WTC11 (cell line): ENCODE results near the gene BCAS3. TPM values are rescaled to one million over a fixed set of nuclear protein-coding genes. Genes with fewer than 3 reads are reported as not detected.

ENCODE experiments used
- ATAC-seq: fragments of 200-7000 bp; cut with Tn5 transposase; 2 replicates; pipeline ENCODE4 v1.10.0; 2021; ENCODE audit warnings: mild to moderate bottlenecking, moderate library complexity
- CTCF ChIA-PET: fragments of 300-600 bp; sonication (Branson Sonifier 250); formaldehyde crosslinking; loops from one replicate; lab custom pipeline; 2021; ENCODE audit warnings: antibody characterized with exemption; lab: Charles Lee
- POLR2A ChIA-PET: fragments of 350-600 bp; sonication (Branson Sonifier 250); formaldehyde crosslinking; loops from one replicate; lab custom pipeline; 2021; ENCODE audit warnings: antibody characterized with exemption; lab: Charles Lee
- DNase-seq: peaks from one replicate; pipeline ENCODE4 v3.0.0; 2021; ENCODE audit warnings: low spot score
- H3K27ac Mint-ChIP-seq: 2 replicates; pipeline ENCODE4 v1.8.0; 2021; ENCODE audit warnings: mixed read lengths
- H3K27me3 Mint-ChIP-seq: 2 replicates; pipeline ENCODE4 v1.8.0; 2021; ENCODE audit warnings: low read depth, mild to moderate bottlenecking, moderate library complexity, mixed read lengths
- H3K36me3 Mint-ChIP-seq: 2 replicates; pipeline ENCODE4 v1.8.0; 2021; ENCODE audit warnings: mixed read lengths
- H3K4me1 Mint-ChIP-seq: 2 replicates; pipeline ENCODE4 v1.8.0; 2022; ENCODE audit warnings: mixed read lengths
- H3K4me3 Mint-ChIP-seq: 2 replicates; pipeline ENCODE4 v1.8.0; 2021; ENCODE audit warnings: mild to moderate bottlenecking, moderate library complexity, mixed read lengths
- H3K9me3 Mint-ChIP-seq: 2 replicates; pipeline ENCODE4 v1.8.0; 2021; ENCODE audit warnings: mixed read lengths
- CBFB ChIP-seq: sonication (generic); formaldehyde crosslinking; IDR thresholded peaks from 2 replicates; pipeline ENCODE4 v1.8.1; 2022; ENCODE audit warnings: mild to moderate bottlenecking, low read depth, missing genetic modification reagents
- CREM ChIP-seq: sonication (generic); formaldehyde crosslinking; IDR thresholded peaks from 2 replicates; pipeline ENCODE4 v1.8.1; 2022; ENCODE audit warnings: mild to moderate bottlenecking, missing genetic modification reagents, moderate library complexity
- ESRRA ChIP-seq: sonication (generic); formaldehyde crosslinking; IDR thresholded peaks from 2 replicates; pipeline ENCODE4 v1.8.1; 2022; ENCODE audit warnings: mild to moderate bottlenecking, missing genetic modification reagents, borderline replicate concordance
- GRHL2 ChIP-seq: fragments of 250-450 bp; sonication (Bioruptor Pico); IDR thresholded peaks from 2 replicates; pipeline ENCODE4 v1.8.0; 2022; ENCODE audit warnings: mild to moderate bottlenecking, moderate library complexity; ENCODE audit not compliant: insufficient replicate concordance, severe bottlenecking
- GTF2I ChIP-seq: fragments of 250-450 bp; sonication (Bioruptor Pico); conservative IDR thresholded peaks from 2 replicates; pipeline ENCODE4 v1.4.0; 2021; ENCODE audit warnings: mild to moderate bottlenecking
- IRF2 ChIP-seq: sonication (generic); formaldehyde crosslinking; IDR thresholded peaks from 2 replicates; pipeline ENCODE4 v1.8.0; 2022; ENCODE audit warnings: low read depth, missing genetic modification reagents, borderline replicate concordance
- JAZF1 ChIP-seq: fragments of 250-450 bp; sonication (Bioruptor Pico); IDR thresholded peaks from 2 replicates; pipeline ENCODE4 v1.9.0; 2021; ENCODE audit warnings: moderate library complexity, mild to moderate bottlenecking, inconsistent platforms
- NFE2L1 ChIP-seq: sonication (generic); formaldehyde crosslinking; IDR thresholded peaks from 2 replicates; pipeline ENCODE4 v1.8.1; 2023; ENCODE audit warnings: missing genetic modification reagents
- SMAD4 ChIP-seq: sonication (generic); formaldehyde crosslinking; IDR thresholded peaks from 2 replicates; pipeline ENCODE4 v1.8.0; 2022; ENCODE audit warnings: mild to moderate bottlenecking, missing genetic modification reagents
- TEAD1 ChIP-seq: sonication (generic); formaldehyde crosslinking; IDR thresholded peaks from 2 replicates; pipeline ENCODE4 v1.8.0; 2022; ENCODE audit warnings: mild to moderate bottlenecking, missing genetic modification reagents
- ZNF232 ChIP-seq: sonication (generic); formaldehyde crosslinking; IDR thresholded peaks from 2 replicates; pipeline ENCODE4 v1.8.0; 2022; ENCODE audit warnings: mild to moderate bottlenecking, missing genetic modification reagents
- total RNA-seq: library from RNA; stranded (reverse); gene quantifications from 3 replicates; pipeline ENCODE4 v1.2.3, GENCODE V29; 2021
- TF ChIP-seq, protein P1 (sequence below): sonication (generic); formaldehyde crosslinking; IDR thresholded peaks from 2 replicates; pipeline ENCODE4 v1.8.0; 2022; ENCODE audit warnings: mild to moderate bottlenecking, missing genetic modification reagents
- TF ChIP-seq, protein P2 (sequence below): sonication (generic); formaldehyde crosslinking; IDR thresholded peaks from 2 replicates; pipeline ENCODE4 v1.8.0; 2022; ENCODE audit warnings: mild to moderate bottlenecking, missing genetic modification reagents
- TF ChIP-seq, protein P3 (sequence below): sonication (generic); formaldehyde crosslinking; IDR thresholded peaks from 2 replicates; pipeline ENCODE4 v1.8.1; 2022; ENCODE audit warnings: missing genetic modification reagents, borderline replicate concordance
- TF ChIP-seq, protein P4 (sequence below): fragments of 250-450 bp; sonication (Bioruptor Pico); conservative IDR thresholded peaks from 2 replicates; pipeline ENCODE4 v1.9.0; 2021; ENCODE audit warnings: mild to moderate bottlenecking
- TF ChIP-seq, protein P5 (sequence below): sonication (generic); formaldehyde crosslinking; IDR thresholded peaks from 2 replicates; pipeline ENCODE4 v1.8.0; 2023; ENCODE audit warnings: missing genetic modification reagents, mild to moderate bottlenecking, borderline replicate concordance
- TF ChIP-seq, protein P6 (sequence below): sonication (generic); formaldehyde crosslinking; IDR thresholded peaks from 2 replicates; pipeline ENCODE4 v1.8.1; 2023; ENCODE audit warnings: mild to moderate bottlenecking, missing genetic modification reagents, moderate library complexity
- TF ChIP-seq, protein P7 (sequence below): sonication (generic); formaldehyde crosslinking; conservative IDR thresholded peaks from 2 replicates; pipeline ENCODE4 v1.8.1; 2022; ENCODE audit warnings: mild to moderate bottlenecking, missing genetic modification reagents

Gene BCAS3
- total RNA-seq, 1 experiment from 2014 or later: 15.5 TPM

DNA sequence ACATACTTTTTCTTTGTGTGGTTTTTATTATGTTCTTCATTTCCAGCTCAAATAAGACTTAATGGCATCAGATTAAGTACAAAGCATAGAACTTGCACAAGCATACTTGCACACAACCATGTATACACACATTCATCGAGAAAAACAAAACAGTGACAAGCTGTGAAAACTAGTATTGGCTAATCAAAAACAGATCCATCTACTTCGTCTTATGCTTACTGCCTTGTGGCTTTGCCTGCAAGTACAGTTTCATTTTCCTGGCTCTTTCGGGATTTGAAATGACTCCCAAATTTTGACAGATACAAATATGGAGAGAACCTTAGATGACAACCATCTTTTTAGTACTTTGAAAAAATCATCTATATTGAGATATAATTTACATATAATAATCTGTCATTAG lies 338.3 kb downstream of the BCAS3 start:
- TF ChIP-seq, protein P1, sequence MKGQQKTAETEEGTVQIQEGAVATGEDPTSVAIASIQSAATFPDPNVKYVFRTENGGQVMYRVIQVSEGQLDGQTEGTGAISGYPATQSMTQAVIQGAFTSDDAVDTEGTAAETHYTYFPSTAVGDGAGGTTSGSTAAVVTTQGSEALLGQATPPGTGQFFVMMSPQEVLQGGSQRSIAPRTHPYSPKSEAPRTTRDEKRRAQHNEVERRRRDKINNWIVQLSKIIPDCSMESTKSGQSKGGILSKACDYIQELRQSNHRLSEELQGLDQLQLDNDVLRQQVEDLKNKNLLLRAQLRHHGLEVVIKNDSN (CRISPR knock-in tag): no peak
- TF ChIP-seq, protein P2, sequence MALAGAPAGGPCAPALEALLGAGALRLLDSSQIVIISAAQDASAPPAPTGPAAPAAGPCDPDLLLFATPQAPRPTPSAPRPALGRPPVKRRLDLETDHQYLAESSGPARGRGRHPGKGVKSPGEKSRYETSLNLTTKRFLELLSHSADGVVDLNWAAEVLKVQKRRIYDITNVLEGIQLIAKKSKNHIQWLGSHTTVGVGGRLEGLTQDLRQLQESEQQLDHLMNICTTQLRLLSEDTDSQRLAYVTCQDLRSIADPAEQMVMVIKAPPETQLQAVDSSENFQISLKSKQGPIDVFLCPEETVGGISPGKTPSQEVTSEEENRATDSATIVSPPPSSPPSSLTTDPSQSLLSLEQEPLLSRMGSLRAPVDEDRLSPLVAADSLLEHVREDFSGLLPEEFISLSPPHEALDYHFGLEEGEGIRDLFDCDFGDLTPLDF (CRISPR knock-in tag): no peak
- TF ChIP-seq, protein P3, sequence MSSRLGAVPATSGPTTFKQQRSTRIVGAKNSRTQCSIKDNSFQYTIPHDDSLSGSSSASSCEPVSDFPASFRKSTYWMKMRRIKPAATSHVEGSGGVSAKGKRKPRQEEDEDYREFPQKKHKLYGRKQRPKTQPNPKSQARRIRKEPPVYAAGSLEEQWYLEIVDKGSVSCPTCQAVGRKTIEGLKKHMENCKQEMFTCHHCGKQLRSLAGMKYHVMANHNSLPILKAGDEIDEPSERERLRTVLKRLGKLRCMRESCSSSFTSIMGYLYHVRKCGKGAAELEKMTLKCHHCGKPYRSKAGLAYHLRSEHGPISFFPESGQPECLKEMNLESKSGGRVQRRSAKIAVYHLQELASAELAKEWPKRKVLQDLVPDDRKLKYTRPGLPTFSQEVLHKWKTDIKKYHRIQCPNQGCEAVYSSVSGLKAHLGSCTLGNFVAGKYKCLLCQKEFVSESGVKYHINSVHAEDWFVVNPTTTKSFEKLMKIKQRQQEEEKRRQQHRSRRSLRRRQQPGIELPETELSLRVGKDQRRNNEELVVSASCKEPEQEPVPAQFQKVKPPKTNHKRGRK (CRISPR knock-in tag): no peak
- TF ChIP-seq GRHL2 (CRISPR knock-in tag): no peak
- TF ChIP-seq JAZF1 (CRISPR knock-in tag): no peak
- TF ChIP-seq ZNF232 (CRISPR knock-in tag): no peak
- TF ChIP-seq, protein P4, sequence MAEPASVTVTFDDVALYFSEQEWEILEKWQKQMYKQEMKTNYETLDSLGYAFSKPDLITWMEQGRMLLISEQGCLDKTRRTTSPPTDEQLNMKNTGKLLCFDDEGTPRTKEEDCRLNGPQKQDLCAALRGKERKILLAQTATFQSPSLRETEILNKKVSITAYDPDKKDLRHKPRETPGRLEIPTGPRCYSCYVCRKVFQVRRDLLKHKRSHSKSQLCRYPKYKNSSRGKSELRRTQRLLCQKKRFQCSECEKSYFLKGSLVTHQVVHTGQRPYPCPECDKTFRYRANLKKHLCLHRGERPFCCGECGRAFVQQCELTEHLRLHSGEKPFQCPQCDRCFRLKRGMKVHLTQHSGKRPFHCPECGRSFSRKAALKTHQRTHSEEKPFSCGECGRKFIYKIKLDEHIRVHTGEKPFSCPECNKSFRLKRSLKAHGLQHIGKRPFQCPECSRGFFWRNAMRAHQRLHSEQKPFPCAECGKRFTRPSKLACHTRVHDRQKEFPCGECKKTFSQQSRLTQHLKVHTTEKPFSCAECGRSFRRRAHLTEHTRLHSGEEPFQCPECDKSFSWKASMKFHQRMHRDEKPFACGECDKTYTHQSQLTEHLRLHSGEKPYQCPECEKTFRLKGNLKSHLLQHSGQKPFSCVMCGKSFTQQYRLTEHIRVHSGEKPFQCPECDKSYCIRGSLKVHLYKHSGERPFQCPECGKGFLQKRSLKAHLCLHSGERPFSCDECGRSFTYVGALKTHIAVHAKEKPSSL (CRISPR knock-in tag): no peak
- TF ChIP-seq, protein P5, sequence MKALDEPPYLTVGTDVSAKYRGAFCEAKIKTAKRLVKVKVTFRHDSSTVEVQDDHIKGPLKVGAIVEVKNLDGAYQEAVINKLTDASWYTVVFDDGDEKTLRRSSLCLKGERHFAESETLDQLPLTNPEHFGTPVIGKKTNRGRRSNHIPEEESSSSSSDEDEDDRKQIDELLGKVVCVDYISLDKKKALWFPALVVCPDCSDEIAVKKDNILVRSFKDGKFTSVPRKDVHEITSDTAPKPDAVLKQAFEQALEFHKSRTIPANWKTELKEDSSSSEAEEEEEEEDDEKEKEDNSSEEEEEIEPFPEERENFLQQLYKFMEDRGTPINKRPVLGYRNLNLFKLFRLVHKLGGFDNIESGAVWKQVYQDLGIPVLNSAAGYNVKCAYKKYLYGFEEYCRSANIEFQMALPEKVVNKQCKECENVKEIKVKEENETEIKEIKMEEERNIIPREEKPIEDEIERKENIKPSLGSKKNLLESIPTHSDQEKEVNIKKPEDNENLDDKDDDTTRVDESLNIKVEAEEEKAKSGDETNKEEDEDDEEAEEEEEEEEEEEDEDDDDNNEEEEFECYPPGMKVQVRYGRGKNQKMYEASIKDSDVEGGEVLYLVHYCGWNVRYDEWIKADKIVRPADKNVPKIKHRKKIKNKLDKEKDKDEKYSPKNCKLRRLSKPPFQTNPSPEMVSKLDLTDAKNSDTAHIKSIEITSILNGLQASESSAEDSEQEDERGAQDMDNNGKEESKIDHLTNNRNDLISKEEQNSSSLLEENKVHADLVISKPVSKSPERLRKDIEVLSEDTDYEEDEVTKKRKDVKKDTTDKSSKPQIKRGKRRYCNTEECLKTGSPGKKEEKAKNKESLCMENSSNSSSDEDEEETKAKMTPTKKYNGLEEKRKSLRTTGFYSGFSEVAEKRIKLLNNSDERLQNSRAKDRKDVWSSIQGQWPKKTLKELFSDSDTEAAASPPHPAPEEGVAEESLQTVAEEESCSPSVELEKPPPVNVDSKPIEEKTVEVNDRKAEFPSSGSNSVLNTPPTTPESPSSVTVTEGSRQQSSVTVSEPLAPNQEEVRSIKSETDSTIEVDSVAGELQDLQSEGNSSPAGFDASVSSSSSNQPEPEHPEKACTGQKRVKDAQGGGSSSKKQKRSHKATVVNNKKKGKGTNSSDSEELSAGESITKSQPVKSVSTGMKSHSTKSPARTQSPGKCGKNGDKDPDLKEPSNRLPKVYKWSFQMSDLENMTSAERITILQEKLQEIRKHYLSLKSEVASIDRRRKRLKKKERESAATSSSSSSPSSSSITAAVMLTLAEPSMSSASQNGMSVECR (CRISPR knock-in tag): no peak
- no peak for TF ChIP-seq TEAD1 (CRISPR knock-in tag)
- TF ChIP-seq, protein P6, sequence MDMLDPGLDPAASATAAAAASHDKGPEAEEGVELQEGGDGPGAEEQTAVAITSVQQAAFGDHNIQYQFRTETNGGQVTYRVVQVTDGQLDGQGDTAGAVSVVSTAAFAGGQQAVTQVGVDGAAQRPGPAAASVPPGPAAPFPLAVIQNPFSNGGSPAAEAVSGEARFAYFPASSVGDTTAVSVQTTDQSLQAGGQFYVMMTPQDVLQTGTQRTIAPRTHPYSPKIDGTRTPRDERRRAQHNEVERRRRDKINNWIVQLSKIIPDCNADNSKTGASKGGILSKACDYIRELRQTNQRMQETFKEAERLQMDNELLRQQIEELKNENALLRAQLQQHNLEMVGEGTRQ: no peak
- TF ChIP-seq IRF2: no peak
- no peak for TF ChIP-seq NFE2L1 (CRISPR knock-in tag)
- H3K9me3 Mint-ChIP-seq: no peaks in the 10 kb centered on the region
- no peaks in the 10 kb centered on the region for H3K27me3 Mint-ChIP-seq
- H3K4me1 Mint-ChIP-seq: peaks cover 4% of the 10 kb centered on the region; the same call in 1 of the 2 replicates
- H3K27ac Mint-ChIP-seq: no peak overlapping the region
- DNase-seq (no peak), ATAC-seq (no peak)
- CTCF ChIA-PET: no interaction called here
- H3K36me3 Mint-ChIP-seq: no peaks in the 10 kb centered on the region
- no peak overlapping the region for H3K4me3 Mint-ChIP-seq
- POLR2A ChIA-PET: no interaction called here

DNA sequence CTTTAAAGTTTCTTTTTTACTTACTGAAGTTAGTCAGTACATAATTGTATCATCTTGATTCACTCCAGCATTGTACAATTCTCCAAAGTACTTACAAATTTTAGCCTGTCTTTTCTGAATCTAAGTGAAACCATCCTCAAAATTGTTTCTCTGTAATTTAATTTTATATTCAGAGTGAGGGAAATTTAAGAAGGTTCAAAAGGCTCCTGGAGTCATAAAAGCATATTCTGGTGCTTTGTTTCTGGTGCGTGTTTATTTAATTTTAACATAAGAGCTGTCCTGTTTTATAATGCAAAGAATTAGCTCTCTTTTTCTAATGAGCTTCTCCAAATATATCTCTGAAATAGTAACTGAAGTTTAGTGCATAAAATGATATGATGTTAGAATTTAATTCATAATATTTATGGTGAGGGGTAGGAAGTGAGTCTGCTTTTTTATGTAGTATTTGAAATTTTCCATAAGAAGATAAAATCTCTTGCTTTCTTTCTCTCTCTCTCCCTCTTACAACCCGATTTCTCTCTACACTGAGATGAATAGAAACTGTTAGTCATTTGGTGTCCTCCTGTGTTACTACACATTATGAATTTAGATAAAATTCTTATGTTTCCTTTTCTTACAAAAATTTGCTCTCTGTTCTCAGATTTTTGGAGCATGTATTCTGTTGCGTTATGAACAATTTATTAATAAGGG lies 339.8 kb downstream of the BCAS3 start:
- ATAC-seq: no peak
- H3K27me3 Mint-ChIP-seq: no peaks in the 10 kb centered on the region
- H3K36me3 Mint-ChIP-seq: no peaks in the 10 kb centered on the region
- TF ChIP-seq CBFB (CRISPR knock-in tag): no peak
- TF ChIP-seq, protein P7, sequence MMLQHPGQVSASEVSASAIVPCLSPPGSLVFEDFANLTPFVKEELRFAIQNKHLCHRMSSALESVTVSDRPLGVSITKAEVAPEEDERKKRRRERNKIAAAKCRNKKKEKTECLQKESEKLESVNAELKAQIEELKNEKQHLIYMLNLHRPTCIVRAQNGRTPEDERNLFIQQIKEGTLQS (CRISPR knock-in tag): no peak
- no peak for TF ChIP-seq GTF2I (CRISPR knock-in tag)
- TF ChIP-seq, protein P1 (CRISPR knock-in tag): no peak
- no peak for TF ChIP-seq SMAD4 (CRISPR knock-in tag)
- TF ChIP-seq GRHL2 (CRISPR knock-in tag): no peak
- TF ChIP-seq ESRRA (CRISPR knock-in tag): no peak
- TF ChIP-seq CREM (CRISPR knock-in tag): no peak
- TF ChIP-seq, all 79 proteins: peak for 0
- POLR2A ChIA-PET: no interaction called here
- CTCF ChIA-PET: no interaction called here
- H3K4me3 Mint-ChIP-seq: no peak overlapping the region
- peaks cover 4% of the 10 kb centered on the region; the same call in 1 of the 2 replicates for H3K4me1 Mint-ChIP-seq
- no peak for DNase-seq
- no peak overlapping the region for H3K27ac Mint-ChIP-seq
- no peaks in the 10 kb centered on the region for H3K9me3 Mint-ChIP-seq
